Gastroesophageal sphincter (tissue), 4 donors: ENCODE measurements around the gene KLHL30. TPM values are rescaled to one million over a fixed set of nuclear protein-coding genes. Genes with fewer than 3 reads are reported as not detected.
A peak's percentile ranks its signal among the peaks of the same experiment; 100 is the strongest.

ENCODE experiments used
- ATAC-seq: fragments of 150-250 bp; one replicate; pipeline ENCODE4 v1.9.1; 2016; ENCODE audit warnings: mild to moderate bottlenecking, moderate library complexity
- H3K27ac ChIP-seq, 4 donors: fragments of 200-600 bp; sonication (generic) in 3 of 4; 1 replicate in 3 of 4; 2 replicates in 1 of 4; pipeline ENCODE4 v1.5.1; 2016 to 2019
- H3K27me3 ChIP-seq: fragments of 200-600 bp; sonication (generic); one replicate; pipeline ENCODE4 v1.5.1; 2019
- H3K36me3 ChIP-seq, 2 donors: fragments of 200-600 bp; sonication (generic); one replicate each; pipeline ENCODE4 v1.5.1; 2019; ENCODE audit warnings: control low read depth in 1 of 2
- H3K4me1 ChIP-seq, 3 donors: fragments of 200-600 bp; sonication (generic); 1 replicate in 2 of 3; 2 replicates in 1 of 3; pipeline ENCODE4 v1.5.1; 2016 to 2019; ENCODE audit warnings: control low read depth in 2 of 3
- H3K4me3 ChIP-seq, 2 donors: fragments of 200-600 bp; sonication (generic); one replicate each; pipeline ENCODE4 v1.5.1; 2019; ENCODE audit warnings: mild to moderate bottlenecking in 1 of 2, moderate library complexity in 1 of 2
- H3K9me3 ChIP-seq, 3 donors: fragments of 200-600 bp; sonication (generic); one replicate each; pipeline ENCODE4 v1.5.1; 2017 to 2019; ENCODE audit warnings: control low read depth in 2 of 3
- EP300 ChIP-seq: sonication (generic); formaldehyde crosslinking; IDR thresholded peaks from one replicate; pipeline ENCODE4 v1.6.1; 2017; ENCODE audit warnings: antibody characterized with exemption, mild to moderate bottlenecking
- POLR2A ChIP-seq, 2 donors: fragments of 450-650 bp; IDR thresholded peaks; one replicate each; pipeline ENCODE4 v1.6.1; 2017; ENCODE audit warnings: antibody characterized with exemption in 2 of 2, mild to moderate bottlenecking in 2 of 2, moderate library complexity in 1 of 2
- POLR2AphosphoS5 ChIP-seq: sonication (generic); formaldehyde crosslinking; IDR thresholded peaks from one replicate; pipeline ENCODE4 v1.6.1; 2017; ENCODE audit warnings: antibody characterized with exemption
- WGBS, 2 donors: methylation state at CpG; one replicate each; pipeline ENCODE4 v1.1.5; 2018; ENCODE audit warnings: low coverage in 1 of 2; 5-methylcytosine and 5-hydroxymethylcytosine counted together
- total RNA-seq, 4 donors: library from RNA; depleted of rRNA; stranded (reverse); fragments of >200 nt; gene quantifications; one replicate each; pipeline ENCODE4 v1.1.0, GENCODE V29; 2016
- TF ChIP-seq, protein P1 (sequence below), 4 experiments: fragments of 200-600 bp in 2 of 4; fragments of 450-650 bp in 2 of 4; sonication (generic) in 1 of 4; IDR thresholded peaks; one replicate each; pipeline ENCODE4 v1.5.1; 2017 to 2019; ENCODE audit warnings: antibody characterized with exemption in 4 of 4, mild to moderate bottlenecking in 2 of 4, moderate library complexity in 2 of 4

The KLHL30 gene
- total RNA-seq, 4 donors from 2014 or later, result 1.3 to 8.1 (median 3.7) TPM

DNA sequence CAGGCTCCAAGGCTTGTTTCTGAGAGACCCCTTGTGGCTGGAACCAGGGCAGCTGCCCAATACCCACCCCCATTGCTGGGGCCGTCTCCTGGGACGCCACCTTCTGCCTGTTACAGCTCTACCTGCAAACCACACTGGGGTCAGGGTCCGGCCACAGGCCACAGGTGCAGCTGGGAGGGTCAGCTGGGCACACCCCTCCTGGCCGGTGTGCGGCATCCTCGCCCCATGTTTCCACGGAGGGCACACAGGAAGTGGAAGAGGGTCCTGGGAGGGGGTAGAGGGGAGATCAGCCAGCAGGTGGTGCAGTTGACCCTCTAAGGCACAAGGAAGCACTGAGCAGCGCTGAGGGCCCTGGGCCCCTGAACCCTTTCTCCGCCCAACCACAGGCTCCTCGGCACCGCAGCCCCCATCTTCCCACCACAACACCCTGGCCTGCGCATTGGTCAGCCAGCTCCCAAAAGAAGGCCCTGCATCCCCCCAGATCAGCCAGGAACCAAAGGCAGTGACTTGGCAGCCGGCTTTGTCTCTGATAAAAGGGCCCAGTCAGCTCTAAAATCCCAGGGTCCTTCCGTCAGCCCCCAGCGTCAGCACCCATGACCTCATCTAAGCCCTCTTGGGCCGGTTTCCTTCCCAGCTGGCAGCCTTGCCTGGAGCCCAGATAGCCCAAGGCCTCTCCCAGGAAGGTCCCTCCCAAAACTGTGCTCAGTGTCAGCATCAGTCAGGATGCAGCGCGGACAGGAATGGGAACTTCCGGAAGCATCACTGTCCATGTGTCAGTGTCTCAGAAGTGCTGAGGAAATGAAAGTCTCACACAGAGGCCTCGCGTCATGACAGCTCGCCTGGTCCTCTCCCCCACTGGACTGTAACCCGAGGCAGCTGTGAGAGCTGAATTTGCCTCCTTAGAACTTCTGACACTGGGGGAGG lies 22.0 kb downstream of the KLHL30 start:
- TF ChIP-seq, protein P1, sequence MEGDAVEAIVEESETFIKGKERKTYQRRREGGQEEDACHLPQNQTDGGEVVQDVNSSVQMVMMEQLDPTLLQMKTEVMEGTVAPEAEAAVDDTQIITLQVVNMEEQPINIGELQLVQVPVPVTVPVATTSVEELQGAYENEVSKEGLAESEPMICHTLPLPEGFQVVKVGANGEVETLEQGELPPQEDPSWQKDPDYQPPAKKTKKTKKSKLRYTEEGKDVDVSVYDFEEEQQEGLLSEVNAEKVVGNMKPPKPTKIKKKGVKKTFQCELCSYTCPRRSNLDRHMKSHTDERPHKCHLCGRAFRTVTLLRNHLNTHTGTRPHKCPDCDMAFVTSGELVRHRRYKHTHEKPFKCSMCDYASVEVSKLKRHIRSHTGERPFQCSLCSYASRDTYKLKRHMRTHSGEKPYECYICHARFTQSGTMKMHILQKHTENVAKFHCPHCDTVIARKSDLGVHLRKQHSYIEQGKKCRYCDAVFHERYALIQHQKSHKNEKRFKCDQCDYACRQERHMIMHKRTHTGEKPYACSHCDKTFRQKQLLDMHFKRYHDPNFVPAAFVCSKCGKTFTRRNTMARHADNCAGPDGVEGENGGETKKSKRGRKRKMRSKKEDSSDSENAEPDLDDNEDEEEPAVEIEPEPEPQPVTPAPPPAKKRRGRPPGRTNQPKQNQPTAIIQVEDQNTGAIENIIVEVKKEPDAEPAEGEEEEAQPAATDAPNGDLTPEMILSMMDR (IDR thresholded peaks at IDR 0.05), result peak in 1 of 4 experiments; percentile 40
- TF ChIP-seq POLR2AphosphoS5, result no peak
- H3K9me3 ChIP-seq, result no peaks in the 10 kb centered on the region
- 60 to 90% methylated on average over 1 to 2 of the region's 23 CpGs for WGBS, 2 donors
- no peak overlapping the region for H3K4me3 ChIP-seq
- no peaks in the 10 kb centered on the region for H3K36me3 ChIP-seq
- H3K27ac ChIP-seq, result no peak overlapping the region
- H3K27me3 ChIP-seq, result peaks cover 68% of the 10 kb centered on the region
- no peak for ATAC-seq
- H3K4me1 ChIP-seq, result peaks cover 0 to 40% (median 9%) of the 10 kb centered on the region in 3 donors

- H3K36me3 ChIP-seq, result no peaks in the 10 kb centered on the region
- WGBS, 2 donors, result 82% methylated on average over 12 of the region's 21 CpGs; no CpG with 5 or more reads in 1 of the 2 donors
- no peak for TF ChIP-seq POLR2A (IDR thresholded peaks at IDR 0.05)
- no peak for TF ChIP-seq EP300
- no peak for TF ChIP-seq POLR2AphosphoS5
- TF ChIP-seq, protein P1 (IDR thresholded peaks at IDR 0.05), result no peak
- H3K4me1 ChIP-seq, result peaks cover 0 to 40% (median 9%) of the 10 kb centered on the region in 3 donors
- no peak overlapping the region for H3K4me3 ChIP-seq
- no peak for ATAC-seq
- H3K9me3 ChIP-seq, result no peaks in the 10 kb centered on the region
- H3K27me3 ChIP-seq, result peaks cover 68% of the 10 kb centered on the region
- H3K27ac ChIP-seq, result no peak overlapping the region
Measured at GRCh38 chr2:238161291-238162051, 23.0 kb downstream of the KLHL30 start.

DNA sequence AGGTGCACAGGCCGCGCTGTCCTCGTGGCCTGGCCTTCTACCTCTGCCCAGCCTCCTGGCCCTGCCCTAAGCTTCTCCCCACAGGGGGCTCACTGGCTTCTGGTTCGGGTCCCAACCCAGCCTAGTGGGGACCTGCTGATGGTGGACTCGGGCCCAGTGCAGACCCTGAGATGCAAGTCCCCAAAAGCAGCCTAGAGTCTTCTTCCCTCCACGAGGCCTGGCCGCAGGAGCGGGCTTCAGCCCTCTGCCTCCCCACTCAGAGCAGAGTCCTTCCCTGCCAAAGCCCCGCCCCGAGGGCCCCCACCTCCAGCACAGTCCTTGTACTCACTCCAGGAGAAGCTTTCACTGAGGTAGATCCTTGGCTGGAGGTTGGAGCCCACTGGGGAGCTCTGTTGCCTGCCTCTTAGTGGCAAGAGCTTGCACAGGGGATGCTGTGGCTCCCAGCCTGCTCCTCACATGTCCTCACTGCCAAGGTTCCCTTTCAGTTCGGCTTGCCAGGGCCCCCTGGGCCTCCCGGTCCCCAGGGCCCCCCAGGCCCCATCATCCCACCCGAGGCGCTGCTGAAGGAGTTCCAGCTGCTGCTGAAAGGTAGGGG lies 23.9 kb downstream of the KLHL30 start:
- WGBS, 2 donors, result no CpG with 5 or more reads among the region's 14 CpGs
- Histone ChIP-seq H3K4me3 (no peak overlapping the region), H3K27ac (no peak overlapping the region), H3K4me1 (peaks cover 0 to 40% (median 9%) of the 10 kb centered on the region in 3 donors), H3K36me3 (peaks cover 0 to 7% of the 10 kb centered on the region in 2 donors), H3K27me3 (peaks cover 68% of the 10 kb centered on the region), H3K9me3 (no peaks in the 10 kb centered on the region)
- no peak for ATAC-seq
- TF ChIP-seq POLR2A (IDR thresholded peaks at IDR 0.05) (no peak), POLR2AphosphoS5 (no peak), EP300 (no peak)
- TF ChIP-seq, protein P1 (IDR thresholded peaks at IDR 0.05), result no peak

DNA sequence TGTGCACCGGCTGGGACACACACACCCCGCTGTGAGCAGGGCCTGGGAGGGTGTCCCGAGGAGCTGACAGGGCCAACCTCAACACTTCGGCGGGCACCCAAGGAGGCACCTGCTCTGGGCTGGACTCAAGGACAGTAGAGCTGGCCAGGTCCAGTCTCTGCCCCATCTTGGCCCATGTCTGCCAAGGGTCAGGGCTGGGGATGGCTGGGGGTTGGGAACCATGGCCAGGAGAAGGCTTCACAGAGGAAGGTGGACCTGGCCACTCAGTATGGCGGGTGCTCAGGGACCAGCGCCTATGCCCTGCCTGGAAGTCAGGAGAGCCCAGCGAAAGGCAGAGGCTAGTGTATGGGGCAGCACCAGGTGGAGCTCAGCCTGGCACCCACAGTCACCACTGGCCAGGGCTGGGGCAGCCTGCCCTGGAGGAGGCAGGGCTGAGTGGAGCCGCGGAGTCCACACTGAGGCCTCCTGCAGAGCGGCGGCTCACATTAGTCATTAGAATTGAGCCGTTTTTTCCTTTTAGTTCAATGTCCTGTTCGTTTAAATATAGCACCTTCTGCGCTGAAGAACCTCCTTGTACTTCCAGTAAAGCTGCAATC lies 24.5 kb downstream of the KLHL30 start:
- no peaks in the 10 kb centered on the region for H3K9me3 ChIP-seq
- no peak overlapping the region for H3K4me3 ChIP-seq
- H3K36me3 ChIP-seq, result peaks cover 0 to 13% of the 10 kb centered on the region in 2 donors
- H3K27me3 ChIP-seq, result peaks cover 63% of the 10 kb centered on the region
- H3K4me1 ChIP-seq, result peaks cover 0 to 40% (median 9%) of the 10 kb centered on the region in 3 donors
- ATAC-seq, result no peak
- H3K27ac ChIP-seq, result no peak overlapping the region
- WGBS, 2 donors, result 50% methylated on average over 6 of the region's 15 CpGs; no CpG with 5 or more reads in 1 of the 2 donors
- TF ChIP-seq, protein P1 (IDR thresholded peaks at IDR 0.05), result no peak
- TF ChIP-seq POLR2AphosphoS5, result no peak
- no peak for TF ChIP-seq POLR2A (IDR thresholded peaks at IDR 0.05)
- TF ChIP-seq EP300, result no peak
